Measurements from ENCODE around the gene SLC4A2. TPM values are rescaled to one million over a fixed set of nuclear protein-coding genes. Genes with fewer than 3 reads are reported as not detected.
"Not testable (repeated sequence)": the region's sequence is repeated elsewhere in the genome, so short reads cannot be mapped to it uniquely, and the experiment has no call there.

SLC4A2 gene
- total RNA-seq, 4 donors from 2014 or later = 48.5 to 109 (median 69.0) TPM

GRCh38 chr7:151035902-151036301 lies 23.5 kb upstream of the SLC4A2 start:
- Histone ChIP-seq H3K27me3 (no peaks in the 10 kb centered on the region), H3K4me1 (peaks cover 0 to 16% of the 10 kb centered on the region in 2 donors), H3K9me3 (no peaks in the 10 kb centered on the region), H3K4me3 (replicated peaks in 1 of 3) (no peak overlapping the region), H3K36me3 (peaks cover 28% of the 10 kb centered on the region in 2 donors), H3K27ac (no peak overlapping the region)
- DNase-seq = no peak
- intact Hi-C loops (cut with DNase I) = no loop called here
- TF ChIP-seq, protein P1, sequence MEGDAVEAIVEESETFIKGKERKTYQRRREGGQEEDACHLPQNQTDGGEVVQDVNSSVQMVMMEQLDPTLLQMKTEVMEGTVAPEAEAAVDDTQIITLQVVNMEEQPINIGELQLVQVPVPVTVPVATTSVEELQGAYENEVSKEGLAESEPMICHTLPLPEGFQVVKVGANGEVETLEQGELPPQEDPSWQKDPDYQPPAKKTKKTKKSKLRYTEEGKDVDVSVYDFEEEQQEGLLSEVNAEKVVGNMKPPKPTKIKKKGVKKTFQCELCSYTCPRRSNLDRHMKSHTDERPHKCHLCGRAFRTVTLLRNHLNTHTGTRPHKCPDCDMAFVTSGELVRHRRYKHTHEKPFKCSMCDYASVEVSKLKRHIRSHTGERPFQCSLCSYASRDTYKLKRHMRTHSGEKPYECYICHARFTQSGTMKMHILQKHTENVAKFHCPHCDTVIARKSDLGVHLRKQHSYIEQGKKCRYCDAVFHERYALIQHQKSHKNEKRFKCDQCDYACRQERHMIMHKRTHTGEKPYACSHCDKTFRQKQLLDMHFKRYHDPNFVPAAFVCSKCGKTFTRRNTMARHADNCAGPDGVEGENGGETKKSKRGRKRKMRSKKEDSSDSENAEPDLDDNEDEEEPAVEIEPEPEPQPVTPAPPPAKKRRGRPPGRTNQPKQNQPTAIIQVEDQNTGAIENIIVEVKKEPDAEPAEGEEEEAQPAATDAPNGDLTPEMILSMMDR (IDR thresholded peaks at IDR 0.05) = no peak
- TF ChIP-seq POLR2A (IDR thresholded peaks at IDR 0.05) = no peak
- WGBS, 2 donors = 94 to 95% methylated on average over 11 to 17 of the region's 17 CpGs

DNA sequence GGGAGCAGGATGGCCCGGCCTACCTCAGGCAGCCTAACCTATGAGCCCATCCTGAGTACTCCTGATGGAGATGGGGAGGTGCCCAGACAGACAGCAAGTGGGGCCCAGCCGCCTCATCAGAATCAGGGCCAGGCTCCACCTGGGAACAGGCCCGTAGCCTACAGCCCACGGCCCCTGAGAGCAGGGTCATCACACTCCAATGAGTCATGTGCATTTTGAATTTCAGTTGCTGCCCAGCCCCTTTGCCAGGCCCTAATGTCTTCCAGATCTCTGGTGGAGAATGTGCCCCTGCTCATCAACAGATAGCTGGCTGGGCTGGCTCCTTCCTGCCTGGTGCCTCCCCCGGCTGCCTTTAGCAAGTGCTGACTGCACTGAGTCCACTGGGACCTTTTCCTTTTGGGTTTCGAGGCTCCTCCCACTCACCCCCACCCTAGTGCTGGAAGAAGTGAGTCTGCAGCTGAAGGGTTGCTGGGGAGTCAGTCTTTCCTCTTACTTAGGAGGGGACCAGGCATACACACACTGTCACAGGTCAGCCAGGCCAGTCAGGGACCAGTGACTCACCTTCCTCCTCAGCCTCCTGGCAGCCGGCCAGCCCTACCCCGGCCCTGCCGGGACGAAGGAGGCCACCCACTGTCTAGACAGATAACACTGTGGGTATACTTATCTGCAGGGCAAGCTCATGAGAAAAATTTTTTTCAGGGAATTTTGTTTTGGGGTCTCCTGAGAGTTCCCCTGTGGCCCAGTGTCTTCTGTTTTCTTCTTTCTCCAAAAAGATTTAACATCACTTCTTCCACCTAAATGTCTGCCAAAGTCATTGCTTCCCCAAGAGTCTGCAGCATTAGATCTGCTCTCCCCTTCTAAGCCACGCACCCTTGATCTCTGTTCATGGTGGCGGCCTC lies 20.2 kb upstream of the SLC4A2 start:
- Histone ChIP-seq H3K4me1 (peaks cover 0 to 16% of the 10 kb centered on the region in 2 donors), H3K27ac (peak overlapping the region in 2 of 3 donors; percentile 41 to 53), H3K4me3 (replicated peaks in 1 of 3) (no peak overlapping the region), H3K36me3 (peaks cover 26 to 28% of the 10 kb centered on the region in 2 donors), H3K27me3 (no peaks in the 10 kb centered on the region), H3K9me3 (no peaks in the 10 kb centered on the region)
- intact Hi-C loops (cut with DNase I) = no loop called here
- DNase-seq = peak; percentile 39 to 43
- TF ChIP-seq, protein P1 (IDR thresholded peaks at IDR 0.05) = no peak
- TF ChIP-seq POLR2A (IDR thresholded peaks at IDR 0.05) = no peak
- 42 to 64% methylated on average over 11 to 12 of the region's 12 CpGs for WGBS, 2 donors

DNA sequence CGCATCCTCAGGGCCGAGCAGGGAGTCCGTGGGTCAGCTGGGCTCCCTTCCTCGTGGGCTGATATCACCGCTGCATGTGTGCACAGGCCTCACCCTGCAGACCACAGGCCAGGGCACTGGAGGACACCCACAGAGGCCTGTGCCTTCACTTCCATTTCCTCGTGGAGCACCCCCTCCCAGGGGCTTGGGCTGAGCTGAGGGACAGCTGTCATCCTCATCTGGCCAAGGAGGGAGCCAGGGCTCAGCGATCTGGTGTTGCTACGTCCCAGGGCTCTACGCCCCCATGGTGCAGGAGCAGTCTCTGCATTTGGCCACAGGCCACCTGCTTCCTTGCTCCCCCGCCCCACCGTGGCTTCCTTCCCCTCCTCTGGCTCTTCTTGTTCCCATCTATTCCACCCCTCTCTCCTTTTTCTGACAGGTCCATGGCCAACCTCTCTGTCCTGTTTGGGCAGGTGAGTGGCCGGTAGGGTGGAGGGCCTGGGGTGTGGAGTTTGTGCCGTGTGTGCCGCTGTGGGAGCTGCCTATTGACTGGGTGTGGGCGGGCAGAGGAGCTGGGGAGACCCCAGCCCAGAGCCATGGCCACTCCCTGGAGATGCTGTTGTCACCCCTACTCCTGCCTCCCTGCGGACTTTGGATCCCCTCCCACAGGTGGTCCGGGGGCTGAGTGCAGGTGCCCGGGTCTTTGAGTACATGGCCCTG lies 19.4 kb upstream of the SLC4A2 start:
- TF ChIP-seq, protein P1 (IDR thresholded peaks at IDR 0.05) = no peak
- TF ChIP-seq POLR2A (IDR thresholded peaks at IDR 0.05) = no peak
- intact Hi-C loops (cut with DNase I) = no loop called here
- Histone ChIP-seq H3K27me3 (no peaks in the 10 kb centered on the region), H3K36me3 (peaks cover 20 to 21% of the 10 kb centered on the region in 2 donors), H3K27ac (no peak overlapping the region), H3K9me3 (no peaks in the 10 kb centered on the region), H3K4me1 (peaks cover 0 to 16% of the 10 kb centered on the region in 2 donors), H3K4me3 (replicated peaks in 1 of 3) (no peak overlapping the region)
- DNase-seq = no peak
- WGBS, 2 donors = 66 to 84% methylated on average over 15 of the region's 18 CpGs

- WGBS, 2 donors = 93 to 94% methylated on average over 20 to 26 of the region's 30 CpGs
- Histone ChIP-seq H3K9me3 (no peaks in the 10 kb centered on the region), H3K4me3 (replicated peaks in 1 of 3) (no peak overlapping the region), H3K36me3 (peaks cover 12 to 15% of the 10 kb centered on the region in 2 donors), H3K4me1 (peaks cover 0 to 16% of the 10 kb centered on the region in 2 donors), H3K27me3 (no peaks in the 10 kb centered on the region), H3K27ac (no peak overlapping the region)
- intact Hi-C loops (cut with DNase I) = no loop called here
- DNase-seq = no peak
- TF ChIP-seq, protein P1 (IDR thresholded peaks at IDR 0.05) = no peak
- TF ChIP-seq POLR2A (IDR thresholded peaks at IDR 0.05) = no peak
These were observed 18.6 kb upstream of the SLC4A2 start for GRCh38 chr7:151040616-151041375.

DNA sequence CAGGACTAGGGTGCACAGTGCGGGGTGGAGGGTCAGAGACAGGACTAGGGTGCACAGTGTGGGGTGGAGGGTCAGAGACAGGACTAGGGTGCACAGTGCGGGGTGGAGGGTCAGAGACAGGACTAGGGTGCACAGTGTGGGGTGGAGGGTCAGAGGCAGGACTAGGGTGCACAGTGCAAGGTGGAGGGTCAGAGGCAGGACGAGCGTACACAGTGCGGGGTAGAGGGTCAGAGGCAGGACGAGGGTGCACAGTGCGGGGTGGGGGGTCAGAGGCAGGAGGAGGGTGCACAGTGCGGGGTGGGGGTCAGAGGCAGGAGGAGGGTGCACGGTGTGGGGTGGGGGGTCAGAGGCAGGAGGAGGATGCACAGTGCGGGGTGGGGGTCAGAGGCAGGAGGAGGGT lies 15.9 kb upstream of the SLC4A2 start:
- DNase-seq; intact Hi-C loops (cut with DNase I); H3K4me3 ChIP-seq (replicated peaks in 1 of 3); H3K27ac ChIP-seq; H3K9me3 ChIP-seq; H3K27me3 ChIP-seq; H3K36me3 ChIP-seq: not testable (repeated sequence)
- H3K4me1 ChIP-seq = peaks cover 0 to 22% of the 10 kb centered on the region in 2 donors
- WGBS, 2 donors = 91 to 95% methylated on average over 10 of the region's 10 CpGs
